SK-N-SH (cell line): ENCODE results near the gene MRPS22.

ENCODE experiments used
- ELF1 ChIP-seq: IDR thresholded peaks from 2 replicates; pipeline ENCODE4 v1.4.0; 2012
- EP300 ChIP-seq, 2 experiments: IDR thresholded peaks; 2 replicates each; pipeline versions ENCODE4 v1.4.0 to v1.6.1; 2012; ENCODE audit warnings: borderline replicate concordance in 1 of 2, low read depth in 1 of 2, low read length in 1 of 2
- FOXM1 ChIP-seq: IDR thresholded peaks from 2 replicates; pipeline ENCODE4 v1.4.0; 2012; ENCODE audit warnings: low read depth, mild to moderate bottlenecking
- JUND ChIP-seq: IDR thresholded peaks from 2 replicates; pipeline ENCODE4 v1.4.0; 2012
- MXI1 ChIP-seq: IDR thresholded peaks from 2 replicates; pipeline ENCODE4 v1.6.1; 2012; ENCODE audit warnings: mild to moderate bottlenecking, low read depth, low read length, improper control_type of control experiment
- NFIC ChIP-seq: IDR thresholded peaks from 2 replicates; pipeline ENCODE4 v1.4.0; 2012; ENCODE audit warnings: borderline replicate concordance
- NRF1 ChIP-seq: IDR thresholded peaks from 2 replicates; pipeline ENCODE4 v1.6.1; 2012; ENCODE audit warnings: low read depth, mild to moderate bottlenecking, low read length
- POLR2AphosphoS5 ChIP-seq: IDR thresholded peaks from 2 replicates; pipeline ENCODE4 v1.6.1; 2012; ENCODE audit warnings: low read depth, low read length
- RFX5 ChIP-seq: IDR thresholded peaks from 2 replicates; pipeline ENCODE4 v1.6.1; 2012; ENCODE audit warnings: mild to moderate bottlenecking, improper control_type of control experiment, low read length
- SIN3A ChIP-seq: IDR thresholded peaks from 2 replicates; pipeline ENCODE4 v1.6.1; 2012; ENCODE audit warnings: low read depth, mild to moderate bottlenecking, low read length, moderate library complexity, borderline replicate concordance
- TF ChIP-seq, protein P1 (sequence below): fragments of 200-600 bp; sonication (generic); IDR thresholded peaks from 2 replicates; pipeline ENCODE4 v1.6.1; 2017; ENCODE audit warnings: antibody characterized with exemption, mild to moderate bottlenecking, moderate library complexity
- TF ChIP-seq, protein P2 (sequence below): IDR thresholded peaks from 2 replicates; pipeline ENCODE4 v1.4.0; 2012; ENCODE audit warnings: low read depth, borderline replicate concordance
- TF ChIP-seq, protein P3 (sequence below): IDR thresholded peaks from 2 replicates; pipeline ENCODE4 v1.6.1; 2012; ENCODE audit warnings: mild to moderate bottlenecking, low read depth, low read length, moderate library complexity
- TF ChIP-seq, protein P4 (sequence below): IDR thresholded peaks from 2 replicates; pipeline ENCODE4 v1.4.0; 2012; ENCODE audit warnings: low read depth

DNA sequence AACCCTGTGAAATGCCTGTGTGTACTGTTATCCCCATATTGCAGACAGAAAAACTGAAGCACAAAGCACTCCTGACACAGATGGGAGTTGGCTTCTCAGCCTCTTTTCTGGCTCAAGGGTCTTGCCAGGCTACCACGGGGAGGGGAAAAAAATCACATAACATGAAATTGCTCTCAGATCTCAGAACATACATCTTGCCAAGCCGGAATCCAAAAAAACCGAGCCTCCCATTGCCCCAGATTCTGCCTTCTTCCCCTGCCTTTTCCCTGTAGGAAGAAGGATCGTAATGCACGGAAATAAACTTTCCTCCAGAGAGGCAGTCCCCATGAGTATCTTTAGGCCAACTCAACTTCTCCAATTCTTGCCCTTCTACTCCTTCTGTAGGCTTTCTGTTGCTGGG lies 16.6 kb upstream of the MRPS22 start:
- TF ChIP-seq, protein P1, sequence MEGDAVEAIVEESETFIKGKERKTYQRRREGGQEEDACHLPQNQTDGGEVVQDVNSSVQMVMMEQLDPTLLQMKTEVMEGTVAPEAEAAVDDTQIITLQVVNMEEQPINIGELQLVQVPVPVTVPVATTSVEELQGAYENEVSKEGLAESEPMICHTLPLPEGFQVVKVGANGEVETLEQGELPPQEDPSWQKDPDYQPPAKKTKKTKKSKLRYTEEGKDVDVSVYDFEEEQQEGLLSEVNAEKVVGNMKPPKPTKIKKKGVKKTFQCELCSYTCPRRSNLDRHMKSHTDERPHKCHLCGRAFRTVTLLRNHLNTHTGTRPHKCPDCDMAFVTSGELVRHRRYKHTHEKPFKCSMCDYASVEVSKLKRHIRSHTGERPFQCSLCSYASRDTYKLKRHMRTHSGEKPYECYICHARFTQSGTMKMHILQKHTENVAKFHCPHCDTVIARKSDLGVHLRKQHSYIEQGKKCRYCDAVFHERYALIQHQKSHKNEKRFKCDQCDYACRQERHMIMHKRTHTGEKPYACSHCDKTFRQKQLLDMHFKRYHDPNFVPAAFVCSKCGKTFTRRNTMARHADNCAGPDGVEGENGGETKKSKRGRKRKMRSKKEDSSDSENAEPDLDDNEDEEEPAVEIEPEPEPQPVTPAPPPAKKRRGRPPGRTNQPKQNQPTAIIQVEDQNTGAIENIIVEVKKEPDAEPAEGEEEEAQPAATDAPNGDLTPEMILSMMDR = no peak
- no peak for TF ChIP-seq SIN3A
- no peak for TF ChIP-seq ELF1
- TF ChIP-seq POLR2AphosphoS5 = no peak
- TF ChIP-seq, protein P2, sequence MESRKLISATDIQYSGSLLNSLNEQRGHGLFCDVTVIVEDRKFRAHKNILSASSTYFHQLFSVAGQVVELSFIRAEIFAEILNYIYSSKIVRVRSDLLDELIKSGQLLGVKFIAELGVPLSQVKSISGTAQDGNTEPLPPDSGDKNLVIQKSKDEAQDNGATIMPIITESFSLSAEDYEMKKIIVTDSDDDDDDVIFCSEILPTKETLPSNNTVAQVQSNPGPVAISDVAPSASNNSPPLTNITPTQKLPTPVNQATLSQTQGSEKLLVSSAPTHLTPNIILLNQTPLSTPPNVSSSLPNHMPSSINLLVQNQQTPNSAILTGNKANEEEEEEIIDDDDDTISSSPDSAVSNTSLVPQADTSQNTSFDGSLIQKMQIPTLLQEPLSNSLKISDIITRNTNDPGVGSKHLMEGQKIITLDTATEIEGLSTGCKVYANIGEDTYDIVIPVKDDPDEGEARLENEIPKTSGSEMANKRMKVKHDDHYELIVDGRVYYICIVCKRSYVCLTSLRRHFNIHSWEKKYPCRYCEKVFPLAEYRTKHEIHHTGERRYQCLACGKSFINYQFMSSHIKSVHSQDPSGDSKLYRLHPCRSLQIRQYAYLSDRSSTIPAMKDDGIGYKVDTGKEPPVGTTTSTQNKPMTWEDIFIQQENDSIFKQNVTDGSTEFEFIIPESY = no peak
- TF ChIP-seq JUND = no peak
- no peak for TF ChIP-seq NRF1
- no peak for TF ChIP-seq FOXM1
- TF ChIP-seq, protein P3, sequence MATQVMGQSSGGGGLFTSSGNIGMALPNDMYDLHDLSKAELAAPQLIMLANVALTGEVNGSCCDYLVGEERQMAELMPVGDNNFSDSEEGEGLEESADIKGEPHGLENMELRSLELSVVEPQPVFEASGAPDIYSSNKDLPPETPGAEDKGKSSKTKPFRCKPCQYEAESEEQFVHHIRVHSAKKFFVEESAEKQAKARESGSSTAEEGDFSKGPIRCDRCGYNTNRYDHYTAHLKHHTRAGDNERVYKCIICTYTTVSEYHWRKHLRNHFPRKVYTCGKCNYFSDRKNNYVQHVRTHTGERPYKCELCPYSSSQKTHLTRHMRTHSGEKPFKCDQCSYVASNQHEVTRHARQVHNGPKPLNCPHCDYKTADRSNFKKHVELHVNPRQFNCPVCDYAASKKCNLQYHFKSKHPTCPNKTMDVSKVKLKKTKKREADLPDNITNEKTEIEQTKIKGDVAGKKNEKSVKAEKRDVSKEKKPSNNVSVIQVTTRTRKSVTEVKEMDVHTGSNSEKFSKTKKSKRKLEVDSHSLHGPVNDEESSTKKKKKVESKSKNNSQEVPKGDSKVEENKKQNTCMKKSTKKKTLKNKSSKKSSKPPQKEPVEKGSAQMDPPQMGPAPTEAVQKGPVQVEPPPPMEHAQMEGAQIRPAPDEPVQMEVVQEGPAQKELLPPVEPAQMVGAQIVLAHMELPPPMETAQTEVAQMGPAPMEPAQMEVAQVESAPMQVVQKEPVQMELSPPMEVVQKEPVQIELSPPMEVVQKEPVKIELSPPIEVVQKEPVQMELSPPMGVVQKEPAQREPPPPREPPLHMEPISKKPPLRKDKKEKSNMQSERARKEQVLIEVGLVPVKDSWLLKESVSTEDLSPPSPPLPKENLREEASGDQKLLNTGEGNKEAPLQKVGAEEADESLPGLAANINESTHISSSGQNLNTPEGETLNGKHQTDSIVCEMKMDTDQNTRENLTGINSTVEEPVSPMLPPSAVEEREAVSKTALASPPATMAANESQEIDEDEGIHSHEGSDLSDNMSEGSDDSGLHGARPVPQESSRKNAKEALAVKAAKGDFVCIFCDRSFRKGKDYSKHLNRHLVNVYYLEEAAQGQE = no peak
- TF ChIP-seq MXI1 = no peak
- TF ChIP-seq EP300 (IDR thresholded peaks at IDR 0.05; ENCODE audit: borderline replicate concordance in 1 of 2, low read depth in 1 of 2, low read length in 1 of 2) = no peak
- TF ChIP-seq NFIC = no peak
- TF ChIP-seq, protein P4, sequence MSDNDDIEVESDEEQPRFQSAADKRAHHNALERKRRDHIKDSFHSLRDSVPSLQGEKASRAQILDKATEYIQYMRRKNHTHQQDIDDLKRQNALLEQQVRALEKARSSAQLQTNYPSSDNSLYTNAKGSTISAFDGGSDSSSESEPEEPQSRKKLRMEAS = no peak
- TF ChIP-seq RFX5 = no peak
